Pancreas (tissue), 10 donors: Measurements from ENCODE around the gene FOXL1. TPM values are rescaled to one million over a fixed set of nuclear protein-coding genes. Genes with fewer than 3 reads are reported as not detected.

Experiments
- ATAC-seq, 4 donors: fragments of 200-7000 bp; cut with Tn5 transposase; one replicate each; pipeline versions ENCODE4 v1.8.0 to v1.9.1; 2020; ENCODE audit warnings: mild to moderate bottlenecking in 4 of 4, moderate library complexity in 4 of 4
- DNase-seq, 6 donors: peaks; one replicate each; pipeline ENCODE4 v3.0.0-alpha.2; 2020
- FAIRE-seq: peaks from 2 replicates; lab custom pipeline; 2012; peaks lifted over from hg19 to GRCh38; lab: Jason Lieb, UNC
- H3K27ac ChIP-seq, 4 donors: fragments of 200-600 bp; sonication (generic); 1 replicate in 3 of 4; 2 replicates in 1 of 4; pipeline versions ENCODE4 v1.5.0 to v1.8.0; 2020
- H3K27me3 ChIP-seq, 4 donors: fragments of 200-600 bp; one replicate each; pipeline ENCODE4 v1.8.0; 2021
- H3K36me3 ChIP-seq, 3 donors: fragments of 200-600 bp; sonication (generic) in 1 of 3; one replicate each; pipeline versions ENCODE4 v1.5.0 to v1.8.0; 2020 to 2021
- H3K4me1 ChIP-seq, 3 donors: fragments of 200-600 bp; one replicate each; pipeline ENCODE4 v1.8.0; 2021
- H3K4me3 ChIP-seq, 4 donors: fragments of 200-600 bp; sonication (generic) in 2 of 4; one replicate each; pipeline versions ENCODE4 v1.5.0 to v1.8.0; 2020 to 2021
- H3K9me3 ChIP-seq, 4 donors: fragments of 200-600 bp; one replicate each; pipeline ENCODE4 v1.8.0; 2021
- CTCF ChIP-seq, 4 donors: fragments of 200-600 bp; sonication (generic) in 3 of 4; IDR thresholded peaks; one replicate each; pipeline versions ENCODE4 v1.5.0 to v1.8.0; 2021; ENCODE audit warnings: antibody characterized with exemption in 4 of 4
- WGBS, 2 donors: extraction: QIAGEN DNeasy Blood & Tissue Kit; methylation state at CpG; one replicate each; pipeline ENCODE4 v1.1.7; 2013; 5-methylcytosine and 5-hydroxymethylcytosine counted together
- intact Hi-C, 3 donors: fragments of 100-400 bp; cut with DNase I; formaldehyde crosslinking; loops; one replicate each; pipeline versions ENCODE4 v1.11.1 to v1.14.2; 2022
- polyA plus RNA-seq, 2 donors: library from polyadenylated mRNA; stranded (reverse); fragments of 200-250 nt; gene quantifications; one replicate each; pipeline ENCODE4 v1.2.3, GENCODE V29; 2013
- total RNA-seq, 6 donors: library from RNA; stranded (reverse); fragmentation: NEBNext Ultra II Directional in 4 of 6; extraction: Animal tissue kit (Norgen Biotek cat#: 25700) in 4 of 6; gene quantifications; one replicate each; pipeline versions ENCODE4 v1.2.1 to v1.2.4, GENCODE V29; 2021 to 2023
- donor health status: healthy with polysubstance abuse.
- donor health status: DM: no; HTN: no; CAD: no; lungs with moderate emphysema.
- donor health status: DM: no; HTN: no; CAD: no.
- donor health status: control.
- donor health status: control.
- donor health status: Bipolar disorder and iron deficiency.
- donor health status: DM: yes; HTN: yes; CAD: no.
- donor health status: DM: no; HTN: no; CAD: no.
- donor health status: DM: no; HTN: no; CAD: no.
- donor health status: DM: yes; HTN: yes; CAD: no.

FOXL1 gene
- total and polyA plus RNA-seq, 8 donors: 0.06 to 0.18 (median 0.08) TPM; not detected in 2

GRCh38 chr16:86541560-86541959, 36.8 kb upstream of the FOXL1 start:
- Histone ChIP-seq H3K4me3 (no peak overlapping the region), H3K27ac (no peak overlapping the region), H3K36me3 (peaks cover 5 to 55% (median 19%) of the 10 kb centered on the region in 3 donors), H3K9me3 (no peaks in the 10 kb centered on the region), H3K4me1 (no peaks in the 10 kb centered on the region), H3K27me3 (no peaks in the 10 kb centered on the region)
- intact Hi-C loops: no loop called here
- TF ChIP-seq CTCF (IDR thresholded peaks at IDR 0.05): no peak
- ATAC-seq (no peak), FAIRE-seq (no peak), DNase-seq (no peak)
- 90 to 91% methylated on average over 11 of the region's 11 CpGs for WGBS, 2 donors

GRCh38 chr16:86542756-86543750, 35.3 kb upstream of the FOXL1 start:
- intact Hi-C loops: no loop called here
- ATAC-seq: no peak
- TF ChIP-seq CTCF (IDR thresholded peaks at IDR 0.05): no peak

GRCh38 chr16:86545481-86545880, 32.9 kb upstream of the FOXL1 start:
- FAIRE-seq (no peak), DNase-seq (no peak), ATAC-seq (no peak)
- H3K36me3 ChIP-seq: peaks cover 5 to 37% (median 8%) of the 10 kb centered on the region in 3 donors
- 88% methylated on average over 12 of the region's 12 CpGs for WGBS, 2 donors
- no peaks in the 10 kb centered on the region for H3K27me3 ChIP-seq
- H3K27ac ChIP-seq: no peak overlapping the region
- H3K4me3 ChIP-seq: no peak overlapping the region
- intact Hi-C loops: no loop called here
- no peaks in the 10 kb centered on the region for H3K4me1 ChIP-seq
- no peaks in the 10 kb centered on the region for H3K9me3 ChIP-seq
- no peak for TF ChIP-seq CTCF (IDR thresholded peaks at IDR 0.05)

More at GRCh38 chr16:86542756-86543750, 35.3 kb upstream of the FOXL1 start:
- Histone ChIP-seq H3K4me3 (no peak overlapping the region), H3K9me3 (no peaks in the 10 kb centered on the region), H3K4me1 (no peaks in the 10 kb centered on the region), H3K27me3 (no peaks in the 10 kb centered on the region), H3K27ac (no peak overlapping the region), H3K36me3 (peaks cover 5 to 58% (median 19%) of the 10 kb centered on the region in 3 donors)
- no peak for DNase-seq
- no peak for FAIRE-seq
- 88 to 90% methylated on average over 21 of the region's 21 CpGs for WGBS, 2 donors

- ATAC-seq: no peak
- no peak for TF ChIP-seq CTCF (IDR thresholded peaks at IDR 0.05)
- Histone ChIP-seq H3K4me1 (no peaks in the 10 kb centered on the region), H3K4me3 (no peak overlapping the region), H3K9me3 (no peaks in the 10 kb centered on the region), H3K36me3 (peaks cover 5 to 33% (median 6%) of the 10 kb centered on the region in 3 donors), H3K27ac (no peak overlapping the region), H3K27me3 (no peaks in the 10 kb centered on the region)
- DNase-seq: no peak
- whole genome bisulfite sequencing, 2 donors: 89 to 93% methylated on average over 19 of the region's 19 CpGs
- FAIRE-seq: no peak
- intact Hi-C loops: no loop called here
Measured at GRCh38 chr16:86545954-86546637, 32.3 kb upstream of the FOXL1 start.
